Testis (tissue), 2 donors: Measurements from ENCODE around the gene MAGI2.

Experiments
- CTCF ChIP-seq, 3 experiments: fragments of 450-650 bp in 2 of 3; fragments of 200-600 bp in 1 of 3; sonication (generic) in 1 of 3; IDR thresholded peaks; one replicate each; pipeline ENCODE4 v1.5.1; 2016 to 2019; ENCODE audit warnings: antibody characterized with exemption in 3 of 3, mild to moderate bottlenecking in 2 of 3, moderate library complexity in 1 of 3
- POLR2A ChIP-seq: fragments of 450-650 bp; IDR thresholded peaks from one replicate; pipeline ENCODE4 v1.6.1; 2017; ENCODE audit warnings: antibody characterized with exemption, mild to moderate bottlenecking, moderate library complexity

- TF ChIP-seq CTCF (IDR thresholded peaks at IDR 0.05) (no peak), POLR2A (no peak)
These were observed 1229.9 kb downstream of the MAGI2 start for GRCh38 chr7:78223598-78223997.
